ENCODE data around the gene PRDM13.

PRDM13 gene

DNA sequence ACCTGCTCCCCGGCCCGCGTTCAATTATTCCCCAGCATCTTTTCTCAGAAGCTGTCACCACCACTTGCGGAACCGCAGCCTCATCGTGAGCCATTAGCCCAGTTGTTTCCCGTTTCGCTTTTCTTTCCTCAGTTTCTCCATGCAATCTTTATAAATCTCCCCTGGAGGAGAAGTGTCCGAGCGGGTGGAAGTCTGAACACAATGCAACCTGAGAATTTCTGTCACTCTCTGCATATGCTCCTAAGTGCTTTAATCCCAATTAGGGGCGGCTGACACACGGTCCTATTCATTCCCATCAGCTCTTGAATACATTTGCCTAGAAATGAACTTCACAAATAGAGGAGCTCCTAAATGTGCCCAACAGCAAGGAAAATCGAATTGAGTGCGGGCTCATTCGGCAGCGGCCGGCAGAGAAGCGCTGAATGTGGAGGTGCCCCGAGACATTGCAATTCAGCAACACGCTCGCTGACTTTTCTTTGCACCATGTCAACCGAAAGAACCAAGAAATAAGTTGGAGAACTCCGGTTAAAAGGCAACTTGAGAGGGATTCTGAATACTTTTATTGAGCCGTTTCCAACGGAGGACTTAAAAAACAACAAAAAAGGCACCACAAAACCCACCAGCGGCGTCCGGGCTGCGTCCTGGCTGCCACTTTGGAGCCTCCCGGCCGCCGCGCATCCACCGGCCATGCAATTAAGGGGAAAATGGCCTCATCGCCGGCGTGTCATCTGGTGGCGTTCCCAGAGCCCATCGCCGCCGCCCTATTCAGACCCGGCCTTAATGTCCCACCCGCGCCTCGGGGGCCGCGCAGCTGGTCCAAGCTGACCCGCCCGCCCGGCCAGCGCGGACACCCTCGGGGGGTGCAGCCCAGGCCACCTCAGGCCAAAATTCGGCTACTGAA, 3.9 kb upstream of the PRDM13 start:
- no peak for DNase-seq
- H3K4me3 ChIP-seq (ENCODE audit: low read depth, low read length): peak overlapping the region; percentile 46

DNA sequence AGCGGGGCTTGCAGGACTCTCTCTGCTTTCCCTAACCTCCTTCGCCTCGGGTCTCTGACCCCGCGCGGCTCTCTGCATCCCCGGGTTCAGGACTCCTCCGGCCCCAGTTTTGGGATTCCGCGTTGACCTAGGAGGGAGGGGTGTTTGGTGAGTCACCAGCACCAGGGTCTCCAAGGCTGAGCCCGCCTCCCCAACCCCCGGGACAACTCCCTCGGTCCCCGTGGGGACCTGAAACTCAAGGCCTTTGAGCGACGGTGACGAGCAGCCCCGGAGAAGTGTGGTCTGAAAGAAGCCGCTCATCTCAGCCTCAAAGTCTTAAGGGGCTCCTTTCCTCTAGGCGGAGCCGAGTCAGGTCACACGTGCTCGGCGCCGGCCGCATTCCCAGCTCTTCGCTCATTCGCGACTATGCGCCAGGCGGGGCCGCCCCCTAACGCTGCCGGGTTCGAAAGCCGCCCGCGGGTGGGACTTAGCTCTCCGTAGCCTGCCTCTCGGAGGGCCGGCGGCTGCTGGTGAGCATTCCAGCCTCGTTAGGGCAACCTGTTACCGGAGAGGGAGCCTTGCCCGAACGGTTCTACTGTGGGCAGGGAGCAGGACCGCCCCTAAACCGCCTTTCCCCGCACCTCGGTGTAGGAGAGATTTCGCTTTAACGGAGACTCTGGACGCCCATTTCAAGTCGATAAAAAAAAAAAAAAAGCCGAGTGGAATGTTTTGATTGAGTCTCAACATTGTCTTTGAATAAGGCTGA, 3.0 kb upstream of the PRDM13 start:
- H3K27me3 ChIP-seq (ENCODE audit: insufficient read depth, low read depth, severe bottlenecking): peaks cover 61% of the 10 kb centered on the region
- no peak overlapping the region for H3K27ac ChIP-seq
- TF ChIP-seq, protein P1, sequence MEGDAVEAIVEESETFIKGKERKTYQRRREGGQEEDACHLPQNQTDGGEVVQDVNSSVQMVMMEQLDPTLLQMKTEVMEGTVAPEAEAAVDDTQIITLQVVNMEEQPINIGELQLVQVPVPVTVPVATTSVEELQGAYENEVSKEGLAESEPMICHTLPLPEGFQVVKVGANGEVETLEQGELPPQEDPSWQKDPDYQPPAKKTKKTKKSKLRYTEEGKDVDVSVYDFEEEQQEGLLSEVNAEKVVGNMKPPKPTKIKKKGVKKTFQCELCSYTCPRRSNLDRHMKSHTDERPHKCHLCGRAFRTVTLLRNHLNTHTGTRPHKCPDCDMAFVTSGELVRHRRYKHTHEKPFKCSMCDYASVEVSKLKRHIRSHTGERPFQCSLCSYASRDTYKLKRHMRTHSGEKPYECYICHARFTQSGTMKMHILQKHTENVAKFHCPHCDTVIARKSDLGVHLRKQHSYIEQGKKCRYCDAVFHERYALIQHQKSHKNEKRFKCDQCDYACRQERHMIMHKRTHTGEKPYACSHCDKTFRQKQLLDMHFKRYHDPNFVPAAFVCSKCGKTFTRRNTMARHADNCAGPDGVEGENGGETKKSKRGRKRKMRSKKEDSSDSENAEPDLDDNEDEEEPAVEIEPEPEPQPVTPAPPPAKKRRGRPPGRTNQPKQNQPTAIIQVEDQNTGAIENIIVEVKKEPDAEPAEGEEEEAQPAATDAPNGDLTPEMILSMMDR (IDR thresholded peaks at IDR 0.05; ENCODE audit: low read depth, low read length): no peak
- H3K4me3 ChIP-seq (ENCODE audit: low read depth, low read length): peak overlapping the region; percentile 46
- no peaks in the 10 kb centered on the region for H3K36me3 ChIP-seq
- no peaks in the 10 kb centered on the region for H3K9me3 ChIP-seq (ENCODE audit: severe bottlenecking)
- peak; percentile 81 for DNase-seq

More for the DNA sequence above, 3.9 kb upstream of the PRDM13 start:
- Histone ChIP-seq H3K36me3 (no peaks in the 10 kb centered on the region), H3K9me3 (ENCODE audit: severe bottlenecking) (no peaks in the 10 kb centered on the region), H3K27me3 (ENCODE audit: insufficient read depth, low read depth, severe bottlenecking) (peaks cover 55% of the 10 kb centered on the region), H3K27ac (no peak overlapping the region)
- TF ChIP-seq, protein P1 (IDR thresholded peaks at IDR 0.05; ENCODE audit: low read depth, low read length): no peak

DNA sequence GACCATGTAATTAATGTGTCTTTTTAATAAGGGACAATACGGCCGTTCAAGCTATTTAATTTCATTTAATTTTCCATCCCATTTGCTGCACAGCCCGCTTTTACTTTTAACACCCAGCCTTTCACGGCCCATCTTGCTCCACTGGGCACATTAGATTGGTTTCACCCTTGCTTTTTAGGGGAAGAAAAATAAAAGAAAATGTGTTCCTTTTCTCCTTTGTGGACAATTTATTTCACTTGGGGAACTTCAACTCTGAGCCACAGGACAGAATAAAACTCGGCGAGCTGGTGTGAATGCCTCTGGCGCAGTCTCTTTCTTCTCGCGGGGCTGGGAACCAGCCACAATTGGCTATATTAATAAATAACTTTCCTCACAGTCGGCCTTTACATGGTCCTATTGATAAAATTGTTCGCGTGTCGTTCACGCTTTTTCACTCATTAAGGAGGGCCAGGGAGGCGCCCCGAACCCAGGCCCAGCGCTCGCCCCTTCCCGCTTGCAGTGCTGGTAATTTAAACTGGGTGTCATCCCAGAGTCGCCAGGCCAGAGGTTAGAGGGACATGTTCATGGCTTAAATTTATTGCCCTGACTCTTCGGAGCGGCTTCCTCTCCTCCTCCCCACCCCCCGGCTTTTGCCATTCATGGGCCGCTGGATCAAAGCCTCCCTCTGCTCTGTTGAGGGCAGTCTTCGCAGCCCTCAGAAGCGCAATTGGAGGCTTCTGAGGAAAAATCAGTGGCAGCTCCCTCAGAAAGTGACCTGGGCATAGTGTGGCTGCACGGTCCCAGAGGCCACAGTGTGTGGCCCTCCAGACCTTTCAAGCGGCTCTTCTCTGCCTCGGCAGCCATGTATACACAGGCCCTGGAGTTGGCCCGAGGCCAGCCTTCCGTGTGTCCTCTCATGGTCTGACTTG, 2.2 kb upstream of the PRDM13 start:
- Histone ChIP-seq H3K36me3 (no peaks in the 10 kb centered on the region), H3K27ac (no peak overlapping the region), H3K4me3 (ENCODE audit: low read depth, low read length) (peak overlapping the region; percentile 46), H3K9me3 (ENCODE audit: severe bottlenecking) (no peaks in the 10 kb centered on the region), H3K27me3 (ENCODE audit: insufficient read depth, low read depth, severe bottlenecking) (peaks cover 64% of the 10 kb centered on the region)
- no peak for DNase-seq
- TF ChIP-seq, protein P1 (IDR thresholded peaks at IDR 0.05; ENCODE audit: low read depth, low read length): no peak

DNA sequence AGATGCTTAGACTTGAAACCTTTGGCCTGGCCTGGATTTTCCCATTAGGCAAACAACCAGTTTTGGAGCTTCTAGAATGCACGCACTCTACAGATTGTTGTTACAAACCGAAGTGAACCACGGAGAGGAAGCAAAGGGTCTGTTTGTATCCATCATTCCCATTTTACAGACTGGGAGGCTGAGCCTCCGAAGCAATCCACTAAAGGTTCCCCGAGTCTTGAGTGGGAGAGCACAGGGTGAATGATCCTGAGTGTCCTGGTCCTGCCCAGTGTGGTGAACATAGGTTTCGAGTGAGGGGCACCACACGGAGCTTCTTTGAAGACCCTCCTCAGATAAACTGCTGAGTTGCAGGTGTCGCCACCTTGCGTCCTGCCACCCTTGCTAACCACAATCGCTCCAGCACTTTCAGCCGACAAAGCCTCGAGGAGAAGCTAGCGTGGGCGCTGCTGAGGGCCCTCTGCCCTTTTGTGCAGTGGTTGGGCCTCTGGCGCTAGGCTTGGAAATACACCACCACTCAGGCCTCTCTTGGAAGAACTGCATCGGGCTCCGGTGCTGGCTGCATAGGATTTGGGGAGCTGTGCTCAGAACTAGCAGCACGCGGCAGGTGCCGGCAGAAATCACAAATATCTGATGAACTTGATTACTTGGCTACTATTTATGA, 1.4 kb upstream of the PRDM13 start:
- no peak for DNase-seq
- peaks cover 64% of the 10 kb centered on the region for H3K27me3 ChIP-seq (ENCODE audit: insufficient read depth, low read depth, severe bottlenecking)
- H3K27ac ChIP-seq: no peak overlapping the region
- H3K9me3 ChIP-seq (ENCODE audit: severe bottlenecking): no peaks in the 10 kb centered on the region
- TF ChIP-seq, protein P1 (IDR thresholded peaks at IDR 0.05; ENCODE audit: low read depth, low read length): 0 out of 2 replicates have a peak, but pooled peaks have one; percentile 25
- H3K36me3 ChIP-seq: no peaks in the 10 kb centered on the region
- H3K4me3 ChIP-seq (ENCODE audit: low read depth, low read length): no peak overlapping the region
